Fibroblast of skin of left biceps (primary cell): ENCODE measurements around the gene ABLIM1.

Experiments
- DNase-seq, 2 experiments: peaks; one replicate each; pipeline ENCODE4 v3.0.0-alpha.2; 2013; ENCODE audit warnings: low read depth in 2 of 2

ABLIM1 gene

GRCh38 chr10:114391599-114391998, 266.5 kb downstream of the ABLIM1 start:
- DNase-seq: no peak

DNA sequence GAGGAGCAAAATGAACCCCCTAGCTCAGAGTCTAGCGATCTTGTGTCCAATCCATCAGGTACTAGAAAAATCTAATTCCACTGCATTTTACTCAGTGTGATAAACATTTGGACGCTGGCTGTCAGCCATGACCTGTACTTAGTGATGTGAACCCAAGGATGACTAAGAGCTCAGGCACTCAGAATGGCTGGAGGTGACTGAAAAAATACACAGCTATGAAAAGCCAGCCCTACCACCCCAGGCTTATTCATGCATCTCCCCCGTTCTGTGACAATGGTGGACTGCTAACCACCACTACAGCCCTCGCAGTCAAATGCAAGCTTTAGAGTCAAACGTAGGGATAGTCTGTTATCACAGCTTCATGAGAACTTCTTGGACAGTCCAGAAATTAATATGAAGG, 268.6 kb downstream of the ABLIM1 start:
- DNase-seq: no peak

- DNase-seq: no peak
Measured at GRCh38 chr10:114388275-114388674, 269.8 kb downstream of the ABLIM1 start.

DNA sequence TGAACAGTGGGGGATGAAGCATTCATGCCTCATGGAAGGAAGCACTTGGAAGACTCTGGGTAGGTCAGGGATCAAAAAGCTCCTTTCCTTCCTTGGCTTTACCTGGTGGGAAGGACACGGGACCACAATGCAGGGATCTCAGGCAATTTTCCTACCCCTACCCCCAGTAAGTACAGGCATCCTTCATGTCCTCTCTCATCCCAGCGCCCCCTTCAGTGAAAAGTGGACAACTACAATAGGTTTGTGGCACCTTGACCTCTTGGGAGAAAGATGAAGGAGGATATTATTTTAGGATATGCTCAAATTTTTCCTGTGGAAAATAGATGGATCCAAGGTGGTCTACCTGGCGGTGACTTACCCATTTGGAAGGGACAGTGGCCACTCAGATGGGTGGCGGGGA, 270.3 kb downstream of the ABLIM1 start:
- no peak for DNase-seq

GRCh38 chr10:114386452-114386851, 271.6 kb downstream of the ABLIM1 start:
- DNase-seq: no peak

DNA sequence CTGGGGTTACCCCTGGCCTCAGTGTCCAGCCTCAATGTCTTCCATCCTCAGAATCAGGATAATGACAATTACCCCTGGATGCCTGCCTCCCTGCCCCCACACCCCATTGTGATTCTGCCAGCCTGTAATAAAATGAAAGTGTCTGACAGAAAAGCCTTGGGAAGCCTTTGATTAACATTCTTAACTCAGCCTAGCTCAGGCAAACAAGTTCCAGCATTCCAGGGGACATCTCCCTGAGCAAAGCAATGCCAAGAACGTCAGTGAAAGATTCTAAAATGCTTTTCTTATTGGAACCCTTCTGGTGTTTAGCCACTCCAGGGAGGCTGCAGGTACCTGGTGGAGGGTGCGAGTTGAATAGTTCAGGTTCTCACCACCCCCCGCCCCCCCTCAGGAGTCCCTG, 272.5 kb downstream of the ABLIM1 start:
- no peak for DNase-seq

DNA sequence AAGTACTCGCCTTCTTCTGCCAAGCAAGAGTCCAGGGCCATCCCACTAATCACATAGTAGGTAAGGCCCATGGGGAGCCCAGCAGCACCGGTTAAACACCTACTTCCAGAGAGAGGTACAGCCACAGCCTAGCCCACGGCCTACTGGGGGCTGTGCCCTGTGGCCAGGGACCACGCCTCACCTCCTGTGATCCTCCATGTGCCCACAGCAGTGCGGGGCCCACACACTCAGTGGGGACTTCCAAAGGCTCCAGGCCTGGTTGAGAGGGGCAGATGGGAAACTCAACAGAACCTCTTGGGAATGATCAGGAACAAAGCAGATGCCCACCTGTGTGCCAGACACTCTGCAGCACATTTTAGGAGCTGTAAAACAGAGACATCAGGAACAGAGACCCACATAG, 273.5 kb downstream of the ABLIM1 start:
- DNase-seq: no peak

DNA sequence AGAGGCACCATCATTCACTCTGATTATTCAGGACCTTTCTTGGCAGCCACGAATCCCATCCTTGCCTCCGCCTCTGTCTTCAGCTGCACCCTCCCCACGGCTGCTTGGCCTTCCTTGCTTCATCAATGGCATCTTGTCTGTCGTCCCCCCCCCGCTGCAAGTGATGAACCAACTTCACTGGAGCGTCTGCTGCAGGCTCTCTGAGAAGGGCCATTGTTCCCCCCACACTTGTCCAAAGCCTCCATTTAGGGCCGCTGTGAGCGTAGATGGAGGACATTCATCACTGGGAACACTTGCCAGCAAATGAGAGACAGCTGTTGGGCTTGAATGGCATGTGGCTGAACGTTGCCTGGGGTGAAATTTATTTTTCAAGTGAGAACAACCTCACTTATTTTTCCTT, 273.9 kb downstream of the ABLIM1 start:
- DNase-seq: no peak
